NCI-H1417 treated with DMSO at 0.1 percent for 48 hours (cell line): ENCODE measurements around the gene ZNF638.

ENCODE experiments used
- DNase-seq: peaks from one replicate; lab custom pipeline; 2025; lab: John Stamatoyannopoulos, UW

The ZNF638 gene

GRCh38 chr2:71473346-71474031 is 141.9 kb downstream of the ZNF638 start:
- no peak for DNase-seq

- no peak for DNase-seq
Measured at GRCh38 chr2:71474116-71474743, 142.6 kb downstream of the ZNF638 start.

GRCh38 chr2:71474744-71475397 is 143.3 kb downstream of the ZNF638 start:
- no peak for DNase-seq

DNA sequence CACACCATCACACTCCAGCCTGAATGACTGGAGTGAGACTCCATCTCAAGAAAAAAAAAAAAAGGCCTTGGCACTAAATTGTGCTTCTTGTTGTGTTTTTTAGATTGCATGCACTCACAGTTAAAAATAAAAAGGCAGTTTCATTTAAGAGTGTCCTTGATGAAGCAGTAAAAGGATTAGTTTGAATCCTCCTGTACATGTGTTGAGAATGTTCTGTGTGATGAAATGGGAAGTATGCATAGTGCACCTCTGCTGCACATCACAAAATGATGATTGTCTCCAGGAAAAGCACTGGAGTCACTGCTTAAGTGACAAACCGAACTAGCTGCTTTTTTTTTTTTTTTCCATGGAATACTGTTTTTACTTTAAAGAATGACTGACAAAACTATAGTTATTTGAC is 144.9 kb downstream of the ZNF638 start:
- no peak for DNase-seq

- DNase-seq: no peak
Measured at GRCh38 chr2:71477231-71477691, 145.7 kb downstream of the ZNF638 start.

DNA sequence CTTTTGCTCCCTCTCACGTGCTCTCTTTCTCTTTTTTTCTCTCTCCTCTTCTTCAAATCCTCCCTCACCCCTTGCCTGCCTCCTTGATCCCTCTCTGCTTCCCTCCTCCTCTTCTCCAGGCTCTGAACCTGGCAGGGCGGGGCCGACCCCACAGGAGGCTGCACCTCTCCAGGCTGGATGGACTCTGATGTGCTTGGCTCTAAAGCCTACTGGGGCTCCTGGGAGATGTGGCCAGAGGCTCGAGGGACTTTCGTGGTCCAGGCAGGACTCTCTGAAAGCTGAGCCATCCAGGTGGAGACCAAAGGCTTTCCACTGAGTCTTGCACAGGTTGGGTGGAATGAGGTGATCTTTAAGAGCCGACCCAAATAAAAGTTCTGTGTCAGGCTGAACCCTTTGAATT is 147.2 kb downstream of the ZNF638 start:
- no peak for DNase-seq

DNA sequence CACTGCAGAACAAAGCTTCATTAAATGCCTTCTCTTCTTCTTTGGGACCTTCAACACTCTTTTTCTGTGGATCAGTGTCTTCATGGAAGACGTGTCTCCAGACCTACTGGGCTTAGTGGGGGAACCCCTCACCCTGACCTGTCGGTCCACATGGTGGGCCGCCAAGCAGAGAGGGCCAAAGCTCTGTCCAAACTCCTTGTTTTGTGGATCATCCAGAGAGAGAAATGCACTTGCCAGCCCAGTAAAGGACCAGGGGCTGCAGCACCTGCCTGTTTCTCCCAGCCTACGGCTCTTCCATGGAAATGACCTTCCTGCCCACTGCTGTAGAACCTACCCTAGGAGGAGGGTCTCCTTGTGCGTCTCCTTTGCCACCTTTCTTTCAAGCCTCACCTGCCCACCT is 147.7 kb downstream of the ZNF638 start:
- DNase-seq: no peak

DNA sequence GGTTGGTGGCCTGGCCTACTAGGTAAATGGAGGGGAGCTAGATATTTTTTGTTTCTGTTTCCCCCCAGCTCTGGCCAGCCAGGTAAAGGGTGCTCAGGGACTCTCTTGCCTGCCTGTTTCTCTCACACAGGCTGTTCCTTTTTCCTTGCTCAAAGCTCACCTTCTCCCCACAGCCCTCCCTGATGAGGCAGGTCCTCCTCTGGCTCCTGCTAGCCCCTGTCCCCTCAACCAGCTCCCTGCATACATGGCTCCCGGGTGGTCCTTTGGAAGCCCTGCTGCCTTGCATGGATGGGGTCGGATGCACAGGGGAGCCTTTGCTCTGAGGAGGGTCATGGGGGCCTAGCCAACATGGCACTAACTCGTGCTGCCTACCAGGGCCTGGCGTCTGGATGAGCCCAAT is 149.5 kb downstream of the ZNF638 start:
- DNase-seq: no peak

DNA sequence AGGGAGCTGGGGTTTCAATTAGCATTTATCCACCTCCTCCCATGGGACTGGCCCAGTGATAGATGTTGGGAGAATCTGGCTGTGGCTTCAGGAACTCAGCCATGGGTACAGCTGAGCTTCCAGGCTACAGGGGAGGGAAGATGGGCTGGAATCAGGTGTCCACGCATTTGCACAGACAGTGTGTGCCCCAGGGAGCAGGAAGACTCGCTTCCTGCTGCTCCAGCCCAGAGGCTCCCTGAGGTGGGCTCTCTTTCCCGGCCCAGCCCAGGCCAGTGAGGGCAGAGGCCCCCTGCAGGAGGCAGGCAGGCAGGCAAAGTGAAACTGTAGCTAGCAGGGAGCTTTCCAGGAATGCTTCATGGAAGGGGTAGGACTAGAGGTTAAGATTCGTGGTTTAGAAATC is 150.5 kb downstream of the ZNF638 start:
- DNase-seq: no peak

GRCh38 chr2:71483246-71483645 is 151.7 kb downstream of the ZNF638 start:
- no peak for DNase-seq

- no peak for DNase-seq
Measured at GRCh38 chr2:71484354-71484753, 152.8 kb downstream of the ZNF638 start.
